H9 (cell line): ENCODE measurements around the gene TKTL1. TPM values are rescaled to one million over a fixed set of nuclear protein-coding genes. Genes with fewer than 3 reads are reported as not detected.
"Not testable (repeated sequence)": the region's sequence is repeated elsewhere in the genome, so short reads cannot be mapped to it uniquely, and the experiment has no call there.

Experiments used
- DNase-seq: peaks from one replicate; pipeline ENCODE4 v3.0.0-alpha.2; 2017
- H2AFZ ChIP-seq: one replicate; pipeline ENCODE4 v1.6.1; 2013; ENCODE audit warnings: mild to moderate bottlenecking, low read length, control low read depth, moderate library complexity
- H2AK5ac ChIP-seq: 2 replicates; pipeline ENCODE4 v1.6.1; 2013; ENCODE audit warnings: low read length, control low read depth, mixed read lengths; ENCODE audit not compliant: insufficient read length
- H2BK120ac ChIP-seq: one replicate; pipeline ENCODE4 v1.6.1; 2013; ENCODE audit warnings: low read depth, mild to moderate bottlenecking, low read length, control low read depth, inconsistent platforms; ENCODE audit not compliant: poor library complexity, severe bottlenecking
- H2BK12ac ChIP-seq: 2 replicates; pipeline ENCODE4 v1.6.1; 2013; ENCODE audit warnings: low read length, control low read depth, mixed read lengths, low read depth; ENCODE audit not compliant: insufficient read length
- H2BK15ac ChIP-seq: 2 replicates; pipeline ENCODE4 v1.6.1; 2013; ENCODE audit warnings: low read depth, low read length, control low read depth
- H2BK20ac ChIP-seq: one replicate; pipeline ENCODE4 v1.6.1; 2013; ENCODE audit warnings: low read depth, mild to moderate bottlenecking, low read length, control low read depth, inconsistent platforms; ENCODE audit not compliant: poor library complexity, severe bottlenecking
- H2BK5ac ChIP-seq: 2 replicates; pipeline ENCODE4 v1.6.1; 2013; ENCODE audit warnings: low read length, control low read depth, mixed read lengths; ENCODE audit not compliant: insufficient read length
- H3K14ac ChIP-seq: 2 replicates; pipeline ENCODE4 v1.6.1; 2013; ENCODE audit warnings: low read length, control low read depth; ENCODE audit not compliant: insufficient read depth
- H3K18ac ChIP-seq: 2 replicates; pipeline ENCODE4 v1.6.1; 2013; ENCODE audit warnings: low read depth, mild to moderate bottlenecking, mixed read lengths, low read length, control low read depth; ENCODE audit not compliant: insufficient read length
- H3K23ac ChIP-seq: 2 replicates; pipeline ENCODE4 v1.6.1; 2013; ENCODE audit warnings: low read length, control low read depth, mixed read lengths, low read depth; ENCODE audit not compliant: insufficient read length
- H3K23me2 ChIP-seq: 2 replicates; pipeline ENCODE4 v1.6.1; 2013; ENCODE audit warnings: low read depth, mild to moderate bottlenecking, mixed read lengths, low read length, control low read depth; ENCODE audit not compliant: insufficient read length, poor library complexity, severe bottlenecking
- H3K27ac ChIP-seq: 2 replicates; pipeline ENCODE4 v1.5.1; 2013; ENCODE audit warnings: low read length, control low read depth, mixed read lengths, low read depth; ENCODE audit not compliant: insufficient read length
- H3K27me3 ChIP-seq: 2 replicates; pipeline ENCODE4 v1.6.1; 2013; ENCODE audit warnings: low read length, control low read depth, inconsistent platforms; ENCODE audit not compliant: insufficient read depth
- H3K4ac ChIP-seq: 2 replicates; pipeline ENCODE4 v1.6.1; 2013; ENCODE audit warnings: low read depth, mild to moderate bottlenecking, control low read depth, inconsistent platforms, low read length, moderate library complexity
- H3K4me1 ChIP-seq: 2 replicates; pipeline ENCODE4 v1.6.1; 2013; ENCODE audit warnings: low read length, control low read depth, inconsistent platforms; ENCODE audit not compliant: insufficient read depth
- H3K4me2 ChIP-seq: 2 replicates; pipeline ENCODE4 v1.6.1; 2013; ENCODE audit warnings: low read length, control low read depth, mixed read lengths; ENCODE audit not compliant: insufficient read length, insufficient read depth
- H3K56ac ChIP-seq: 2 replicates; pipeline ENCODE4 v1.6.1; 2013; ENCODE audit warnings: low read depth, mild to moderate bottlenecking, mixed read lengths, low read length, control low read depth; ENCODE audit not compliant: insufficient read length
- H3K79me1 ChIP-seq: 2 replicates; pipeline ENCODE4 v1.6.1; 2013; ENCODE audit warnings: low read depth, mild to moderate bottlenecking, moderate library complexity, low read length, control low read depth, inconsistent platforms; ENCODE audit not compliant: insufficient read depth, poor library complexity, severe bottlenecking
- H3K79me2 ChIP-seq: 2 replicates; pipeline ENCODE4 v1.6.1; 2013; ENCODE audit warnings: low read length, control low read depth, inconsistent platforms; ENCODE audit not compliant: insufficient read depth
- H3K9ac ChIP-seq: 2 replicates; pipeline ENCODE4 v1.6.1; 2013; ENCODE audit warnings: low read length, control low read depth, mixed read lengths; ENCODE audit not compliant: insufficient read length; ENCODE audit errors: extremely low read depth
- H3K9me3 ChIP-seq: one replicate; pipeline ENCODE4 v1.6.1; 2013; ENCODE audit warnings: low read depth, low read length, inconsistent platforms; ENCODE audit not compliant: control insufficient read depth
- H3T11ph ChIP-seq: one replicate; pipeline ENCODE4 v1.6.1; 2013; ENCODE audit warnings: mild to moderate bottlenecking, low read length, control low read depth, inconsistent platforms
- H4K20me1 ChIP-seq: one replicate; pipeline ENCODE4 v1.6.1; 2013; ENCODE audit not compliant: control insufficient read depth, insufficient read length, insufficient read depth
- H4K5ac ChIP-seq: 2 replicates; pipeline ENCODE4 v1.6.1; 2013; ENCODE audit warnings: low read depth, mild to moderate bottlenecking, mixed read lengths, low read length, control low read depth; ENCODE audit not compliant: insufficient read length
- H4K8ac ChIP-seq: replicated peaks from 2 replicates; pipeline ENCODE4 v1.6.1; 2013; ENCODE audit warnings: low read length, control low read depth, mixed read lengths, low read depth; ENCODE audit not compliant: insufficient read length
- H4K91ac ChIP-seq: 2 replicates; pipeline ENCODE4 v1.6.1; 2013; ENCODE audit warnings: low read depth, mild to moderate bottlenecking, moderate library complexity, mixed read lengths, low read length, control low read depth; ENCODE audit not compliant: insufficient read length
- H3K27ac Mint-ChIP-seq, 3 experiments: 2 replicates in 2 of 3; 3 replicates in 1 of 3; pipeline ENCODE4 v1.8.0; 2020 to 2021; ENCODE audit warnings: mixed read lengths in 3 of 3, mild to moderate bottlenecking in 1 of 3, moderate library complexity in 1 of 3
- H3K27me3 Mint-ChIP-seq: 2 replicates; pipeline ENCODE4 v1.8.0; 2021; ENCODE audit warnings: low read depth, mild to moderate bottlenecking, moderate library complexity, mixed read lengths
- H3K36me3 Mint-ChIP-seq, 3 experiments: 2 replicates in 2 of 3; 3 replicates in 1 of 3; pipeline ENCODE4 v1.8.0; 2020 to 2021; ENCODE audit warnings: low read depth in 3 of 3, mixed read lengths in 3 of 3; ENCODE audit not compliant: insufficient read depth in 1 of 3
- H3K4me1 Mint-ChIP-seq, 2 experiments: 2 replicates each; pipeline ENCODE4 v1.8.0; 2020; ENCODE audit warnings: mixed read lengths in 2 of 2
- H3K4me3 Mint-ChIP-seq, 2 experiments: 2 replicates in 1 of 2; 3 replicates in 1 of 2; pipeline ENCODE4 v1.8.0; 2020 to 2021; ENCODE audit warnings: mild to moderate bottlenecking in 2 of 2, mixed read lengths in 2 of 2, moderate library complexity in 1 of 2
- H3K9me3 Mint-ChIP-seq, 2 experiments: 2 replicates in 1 of 2; 3 replicates in 1 of 2; pipeline ENCODE4 v1.8.0; 2020; ENCODE audit warnings: mild to moderate bottlenecking in 2 of 2, mixed read lengths in 2 of 2, moderate library complexity in 1 of 2
- WGBS: extraction: QIAGEN DNeasy Blood & Tissue Kit; methylation state at CpG from one replicate; pipeline ENCODE4 v1.1.7; 2013; ENCODE audit warnings: missing lambda C conversion rate, low lambda C conversion rate, mixed read lengths; ENCODE audit not compliant: insufficient read length; ENCODE audit errors: extremely low coverage; 5-methylcytosine and 5-hydroxymethylcytosine counted together
- total RNA-seq: library from RNA; stranded (reverse); gene quantifications from 2 replicates; pipeline ENCODE4 v1.2.1, GENCODE V29; 2021

Gene TKTL1
- total RNA-seq, 1 experiment from 2014 or later = not detected

- H3K23ac ChIP-seq, H3K79me1 ChIP-seq, H4K20me1 ChIP-seq, H3T11ph ChIP-seq, H3K27ac Mint-ChIP-seq, H3K4ac ChIP-seq, H4K8ac ChIP-seq, DNase-seq, H2AK5ac ChIP-seq, H3K27me3 Mint-ChIP-seq, H3K27ac ChIP-seq, H4K5ac ChIP-seq, H2BK12ac ChIP-seq, H3K36me3 Mint-ChIP-seq, H3K9me3 Mint-ChIP-seq, H2AFZ ChIP-seq, H4K91ac ChIP-seq, H3K4me3 Mint-ChIP-seq, H3K4me1 Mint-ChIP-seq, H3K79me2 ChIP-seq, H2BK5ac ChIP-seq, H3K23me2 ChIP-seq, H3K9ac ChIP-seq, H3K27me3 ChIP-seq, H3K14ac ChIP-seq, H2BK120ac ChIP-seq, H3K4me2 ChIP-seq, H2BK20ac ChIP-seq, H3K56ac ChIP-seq, H2BK15ac ChIP-seq, H3K18ac ChIP-seq, H3K4me1 ChIP-seq, H3K9me3 ChIP-seq: not testable (repeated sequence)
- WGBS = no CpG with 5 or more reads among the region's 10 CpGs
Measured at GRCh38 chrX:154286406-154286805, 9.2 kb upstream of the TKTL1 start.
